ENCODE data around the gene NOVA2. TPM values are rescaled to one million over a fixed set of nuclear protein-coding genes. Genes with fewer than 3 reads are reported as not detected.
A peak's percentile ranks its signal among the peaks of the same experiment; 100 is the strongest.

NOVA2 gene
- total and polyA plus RNA-seq, 9 of the 15 experiments (the other 6 are each of a cell fraction or from before 2014, with no cell fraction given): not detected

- TF ChIP-seq, protein P1, sequence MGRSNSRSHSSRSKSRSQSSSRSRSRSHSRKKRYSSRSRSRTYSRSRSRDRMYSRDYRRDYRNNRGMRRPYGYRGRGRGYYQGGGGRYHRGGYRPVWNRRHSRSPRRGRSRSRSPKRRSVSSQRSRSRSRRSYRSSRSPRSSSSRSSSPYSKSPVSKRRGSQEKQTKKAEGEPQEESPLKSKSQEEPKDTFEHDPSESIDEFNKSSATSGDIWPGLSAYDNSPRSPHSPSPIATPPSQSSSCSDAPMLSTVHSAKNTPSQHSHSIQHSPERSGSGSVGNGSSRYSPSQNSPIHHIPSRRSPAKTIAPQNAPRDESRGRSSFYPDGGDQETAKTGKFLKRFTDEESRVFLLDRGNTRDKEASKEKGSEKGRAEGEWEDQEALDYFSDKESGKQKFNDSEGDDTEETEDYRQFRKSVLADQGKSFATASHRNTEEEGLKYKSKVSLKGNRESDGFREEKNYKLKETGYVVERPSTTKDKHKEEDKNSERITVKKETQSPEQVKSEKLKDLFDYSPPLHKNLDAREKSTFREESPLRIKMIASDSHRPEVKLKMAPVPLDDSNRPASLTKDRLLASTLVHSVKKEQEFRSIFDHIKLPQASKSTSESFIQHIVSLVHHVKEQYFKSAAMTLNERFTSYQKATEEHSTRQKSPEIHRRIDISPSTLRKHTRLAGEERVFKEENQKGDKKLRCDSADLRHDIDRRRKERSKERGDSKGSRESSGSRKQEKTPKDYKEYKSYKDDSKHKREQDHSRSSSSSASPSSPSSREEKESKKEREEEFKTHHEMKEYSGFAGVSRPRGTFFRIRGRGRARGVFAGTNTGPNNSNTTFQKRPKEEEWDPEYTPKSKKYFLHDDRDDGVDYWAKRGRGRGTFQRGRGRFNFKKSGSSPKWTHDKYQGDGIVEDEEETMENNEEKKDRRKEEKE (IDR thresholded peaks at IDR 0.05; ENCODE audit: borderline replicate concordance in 1 of 2, control insufficient read depth in 1 of 2, low read depth in 2 of 2, low read length in 1 of 2): no peak
- TF ChIP-seq RFX1 (IDR thresholded peaks at IDR 0.05) (peak; percentile 95), SNRNP70 (optimal IDR thresholded peaks at IDR 0.05; ENCODE audit: low read depth, low read length) (no peak), MEF2A (IDR thresholded peaks at IDR 0.05; ENCODE audit: control insufficient read depth, low read depth, low read length) (no peak), ZC3H8 (IDR thresholded peaks at IDR 0.05) (no peak), DPF2 (IDR thresholded peaks at IDR 0.05) (no peak), KDM1A (IDR thresholded peaks at IDR 0.05) (no peak), ZNF224 (CRISPR knock-in tag; IDR thresholded peaks at IDR 0.05) (no peak), HMG20B (CRISPR knock-in tag; IDR thresholded peaks at IDR 0.05) (no peak), BRD4 (IDR thresholded peaks at IDR 0.05) (no peak), SREBF2 (CRISPR knock-in tag; IDR thresholded peaks at IDR 0.05) (0 out of 2 replicates have a peak, but pooled peaks have one; percentile 4), SP1 (CRISPR knock-in tag; IDR thresholded peaks at IDR 0.05) (no peak), ZNF583 (CRISPR knock-in tag; IDR thresholded peaks at IDR 0.05) (0 out of 2 replicates have a peak, but pooled peaks have one; percentile 38), ATF4 (CRISPR knock-in tag; IDR thresholded peaks at IDR 0.05) (no peak), ZNF175 (CRISPR knock-in tag; IDR thresholded peaks at IDR 0.05; ENCODE audit: low read depth) (0 out of 2 replicates have a peak, but pooled peaks have one; percentile 47), NR2C1 (IDR thresholded peaks at IDR 0.05) (no peak), NR2C1 (tag; IDR thresholded peaks at IDR 0.05) (no peak), LCOR (CRISPR knock-in tag; IDR thresholded peaks at IDR 0.05) (peak; percentile 99), RBM17 (IDR thresholded peaks at IDR 0.05; ENCODE audit: borderline replicate concordance, low read depth, low read length) (no peak)
- TF ChIP-seq, protein P2, sequence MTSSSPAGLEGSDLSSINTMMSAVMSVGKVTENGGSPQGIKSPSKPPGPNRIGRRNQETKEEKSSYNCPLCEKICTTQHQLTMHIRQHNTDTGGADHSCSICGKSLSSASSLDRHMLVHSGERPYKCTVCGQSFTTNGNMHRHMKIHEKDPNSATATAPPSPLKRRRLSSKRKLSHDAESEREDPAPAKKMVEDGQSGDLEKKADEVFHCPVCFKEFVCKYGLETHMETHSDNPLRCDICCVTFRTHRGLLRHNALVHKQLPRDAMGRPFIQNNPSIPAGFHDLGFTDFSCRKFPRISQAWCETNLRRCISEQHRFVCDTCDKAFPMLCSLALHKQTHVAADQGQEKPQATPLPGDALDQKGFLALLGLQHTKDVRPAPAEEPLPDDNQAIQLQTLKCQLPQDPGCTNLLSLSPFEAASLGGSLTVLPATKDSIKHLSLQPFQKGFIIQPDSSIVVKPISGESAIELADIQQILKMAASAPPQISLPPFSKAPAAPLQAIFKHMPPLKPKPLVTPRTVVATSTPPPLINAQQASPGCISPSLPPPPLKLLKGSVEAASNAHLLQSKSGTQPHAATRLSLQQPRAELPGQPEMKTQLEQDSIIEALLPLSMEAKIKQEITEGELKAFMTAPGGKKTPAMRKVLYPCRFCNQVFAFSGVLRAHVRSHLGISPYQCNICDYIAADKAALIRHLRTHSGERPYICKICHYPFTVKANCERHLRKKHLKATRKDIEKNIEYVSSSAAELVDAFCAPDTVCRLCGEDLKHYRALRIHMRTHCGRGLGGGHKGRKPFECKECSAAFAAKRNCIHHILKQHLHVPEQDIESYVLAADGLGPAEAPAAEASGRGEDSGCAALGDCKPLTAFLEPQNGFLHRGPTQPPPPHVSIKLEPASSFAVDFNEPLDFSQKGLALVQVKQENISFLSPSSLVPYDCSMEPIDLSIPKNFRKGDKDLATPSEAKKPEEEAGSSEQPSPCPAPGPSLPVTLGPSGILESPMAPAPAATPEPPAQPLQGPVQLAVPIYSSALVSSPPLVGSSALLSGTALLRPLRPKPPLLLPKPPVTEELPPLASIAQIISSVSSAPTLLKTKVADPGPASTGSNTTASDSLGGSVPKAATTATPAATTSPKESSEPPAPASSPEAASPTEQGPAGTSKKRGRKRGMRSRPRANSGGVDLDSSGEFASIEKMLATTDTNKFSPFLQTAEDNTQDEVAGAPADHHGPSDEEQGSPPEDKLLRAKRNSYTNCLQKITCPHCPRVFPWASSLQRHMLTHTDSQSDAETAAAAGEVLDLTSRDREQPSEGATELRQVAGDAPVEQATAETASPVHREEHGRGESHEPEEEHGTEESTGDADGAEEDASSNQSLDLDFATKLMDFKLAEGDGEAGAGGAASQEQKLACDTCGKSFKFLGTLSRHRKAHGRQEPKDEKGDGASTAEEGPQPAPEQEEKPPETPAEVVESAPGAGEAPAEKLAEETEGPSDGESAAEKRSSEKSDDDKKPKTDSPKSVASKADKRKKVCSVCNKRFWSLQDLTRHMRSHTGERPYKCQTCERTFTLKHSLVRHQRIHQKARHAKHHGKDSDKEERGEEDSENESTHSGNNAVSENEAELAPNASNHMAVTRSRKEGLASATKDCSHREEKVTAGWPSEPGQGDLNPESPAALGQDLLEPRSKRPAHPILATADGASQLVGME (CRISPR knock-in tag; IDR thresholded peaks at IDR 0.05): no peak
These were observed 20.8 kb downstream of the NOVA2 start (continued) for GRCh38 chr19:45952686-45953505.
